H1 (cell line): Measurements from ENCODE around the gene MRPS31. TPM values are rescaled to one million over a fixed set of nuclear protein-coding genes. Genes with fewer than 3 reads are reported as not detected.

Source experiments
- CTCF ChIA-PET: fragments of 300-600 bp; sonication (Branson Sonifier 250); formaldehyde crosslinking; loops from one replicate; lab custom pipeline; 2021; ENCODE audit not compliant: partially characterized antibody; lab: Charles Lee
- POLR2A ChIA-PET: fragments of 300-600 bp; sonication (Branson Sonifier 250); formaldehyde crosslinking; loops from one replicate; lab custom pipeline; 2021; ENCODE audit warnings: inconsistent platforms; ENCODE audit not compliant: partially characterized antibody; lab: Charles Lee
- DNase-seq, 2 experiments: peaks; one replicate each; pipeline versions ENCODE4 v3.0.0 to v3.0.0-alpha.2; 2010 to 2022; ENCODE audit warnings: low spot score in 2 of 2, low read depth in 1 of 2, mixed read lengths in 1 of 2
- FAIRE-seq: peaks from 2 replicates; lab custom pipeline; 2011; peaks lifted over from hg19 to GRCh38; lab: Jason Lieb, UNC
- H2AFZ ChIP-seq: 2 replicates; pipeline ENCODE4 v1.8.1; 2012; ENCODE audit warnings: low read length, inconsistent platforms
- H2AK5ac ChIP-seq: 2 replicates; pipeline ENCODE4 v1.6.1; 2013; ENCODE audit warnings: low read depth, low read length
- H2BK120ac ChIP-seq: replicated peaks from 2 replicates; pipeline ENCODE3; 2013; ENCODE audit warnings: low read depth, low read length, inconsistent platforms
- H2BK12ac ChIP-seq: 2 replicates; pipeline ENCODE4 v1.6.1; 2013; ENCODE audit warnings: low read depth, low read length
- H2BK15ac ChIP-seq: 2 replicates; pipeline ENCODE4 v1.6.1; 2013; ENCODE audit warnings: low read length
- H2BK20ac ChIP-seq: 2 replicates; pipeline ENCODE4 v1.6.1; 2013; ENCODE audit warnings: low read length
- H2BK5ac ChIP-seq: 2 replicates; pipeline ENCODE4 v1.6.1; 2013; ENCODE audit warnings: low read depth, low read length
- H3K14ac ChIP-seq: 2 replicates; pipeline ENCODE4 v1.6.1; 2013; ENCODE audit warnings: inconsistent platforms; ENCODE audit not compliant: insufficient read length
- H3K18ac ChIP-seq: 2 replicates; pipeline ENCODE4 v1.6.1; 2013; ENCODE audit warnings: low read length; ENCODE audit errors: extremely low read depth
- H3K23ac ChIP-seq: 2 replicates; pipeline ENCODE4 v1.6.1; 2013; ENCODE audit warnings: inconsistent platforms; ENCODE audit not compliant: insufficient read length
- H3K23me2 ChIP-seq: 2 replicates; pipeline ENCODE4 v1.6.1; 2013; ENCODE audit warnings: low read depth, low read length
- H3K27ac ChIP-seq: 2 replicates; pipeline ENCODE4 v1.6.1; 2011; ENCODE audit warnings: low read depth, low read length, inconsistent platforms
- H3K27me3 ChIP-seq, 4 experiments: replicated peaks in 1 of 4; 1 replicate in 1 of 4; 2 replicates in 3 of 4; pipeline versions ENCODE4 v1.6.1 to v1.8.1; 2011 to 2013; ENCODE audit warnings: low read length in 3 of 4, mild to moderate bottlenecking in 3 of 4, inconsistent platforms in 2 of 4, mixed read lengths in 2 of 4, moderate library complexity in 1 of 4; ENCODE audit not compliant: control insufficient read depth in 3 of 4, insufficient read depth in 3 of 4; ENCODE audit errors: extremely low read depth in 1 of 4
- H3K36me3 ChIP-seq, 4 experiments: 2 replicates each; pipeline versions ENCODE4 v1.6.1 to v1.8.1; 2011 to 2013; ENCODE audit warnings: mild to moderate bottlenecking in 4 of 4, low read length in 3 of 4, moderate library complexity in 2 of 4, control low read depth in 1 of 4, inconsistent platforms in 1 of 4; ENCODE audit not compliant: insufficient read depth in 4 of 4, control insufficient read depth in 2 of 4
- H3K4ac ChIP-seq: replicated peaks from 2 replicates; pipeline ENCODE3; 2013; ENCODE audit warnings: low read length, low read depth, mixed read lengths, inconsistent platforms; ENCODE audit not compliant: insufficient read length
- H3K4me1 ChIP-seq, 4 experiments: replicated peaks in 1 of 4; 1 replicate in 1 of 4; 2 replicates in 3 of 4; pipeline versions ENCODE4 v1.6.1 to v1.8.1; 2011 to 2013; ENCODE audit warnings: low read length in 3 of 4, inconsistent platforms in 2 of 4, mixed read lengths in 1 of 4; ENCODE audit not compliant: insufficient read depth in 4 of 4, control insufficient read depth in 3 of 4
- H3K4me2 ChIP-seq, 2 experiments: 2 replicates each; pipeline versions ENCODE4 v1.6.1 to v1.8.1; 2011 to 2013; ENCODE audit warnings: low read depth in 2 of 2, low read length in 2 of 2, control low read depth in 1 of 2, inconsistent platforms in 1 of 2, mild to moderate bottlenecking in 1 of 2; ENCODE audit not compliant: insufficient read depth in 1 of 2
- H3K4me3 ChIP-seq, 4 experiments: fragments of 200-600, 300-600 bp in 1 of 4; sonication (generic), shearing (Covaris generic), sonication (Bioruptor Twin) in 1 of 4; 2 replicates each; pipeline versions ENCODE4 v1.5.1 to v1.8.1; 2011 to 2016; ENCODE audit warnings: low read length in 4 of 4, low read depth in 3 of 4, control low read depth in 2 of 4, inconsistent platforms in 2 of 4, mild to moderate bottlenecking in 2 of 4, mixed read lengths in 1 of 4, moderate library complexity in 1 of 4; ENCODE audit not compliant: insufficient read depth in 2 of 4; ENCODE audit errors: extremely low read depth in 1 of 4
- H3K56ac ChIP-seq: replicated peaks from 2 replicates; pipeline ENCODE3; 2013; ENCODE audit warnings: low read depth, mild to moderate bottlenecking, mixed read lengths, low read length, inconsistent platforms; ENCODE audit not compliant: insufficient read length
- H3K79me1 ChIP-seq: 2 replicates; pipeline ENCODE4 v1.6.1; 2013; ENCODE audit warnings: low read depth, low read length, control low read depth
- H3K79me2 ChIP-seq, 2 experiments: 2 replicates each; pipeline versions ENCODE4 v1.6.1 to v1.8.1; 2012 to 2013; ENCODE audit warnings: low read length in 2 of 2, mild to moderate bottlenecking in 2 of 2, inconsistent platforms in 1 of 2; ENCODE audit not compliant: insufficient read depth in 2 of 2, control insufficient read depth in 1 of 2
- H3K9ac ChIP-seq, 4 experiments: replicated peaks in 1 of 4; 1 replicate in 1 of 4; 2 replicates in 3 of 4; pipeline versions ENCODE4 v1.6.1 to v1.8.1; 2011 to 2013; ENCODE audit warnings: low read depth in 3 of 4, low read length in 3 of 4, control low read depth in 2 of 4, mild to moderate bottlenecking in 2 of 4, moderate library complexity in 2 of 4, inconsistent platforms in 1 of 4; ENCODE audit errors: extremely low read depth in 1 of 4
- H3K9me3 ChIP-seq, 2 experiments: 2 replicates each; pipeline versions ENCODE4 v1.6.1 to v1.8.1; 2012 to 2013; ENCODE audit warnings: mild to moderate bottlenecking in 2 of 2, moderate library complexity in 2 of 2, control low read depth in 1 of 2, inconsistent platforms in 1 of 2, low read depth in 1 of 2, low read length in 1 of 2, mixed read lengths in 1 of 2; ENCODE audit not compliant: insufficient read depth in 2 of 2
- H4K20me1 ChIP-seq, 2 experiments: replicated peaks in 1 of 2; 2 replicates each; pipeline versions ENCODE3 to v1.8.1; 2011 to 2013; ENCODE audit warnings: inconsistent platforms in 2 of 2, low read length in 2 of 2, mild to moderate bottlenecking in 1 of 2; ENCODE audit not compliant: insufficient read depth in 2 of 2, control insufficient read depth in 1 of 2
- H4K5ac ChIP-seq: 2 replicates; pipeline ENCODE4 v1.6.1; 2013; ENCODE audit warnings: low read length, low read depth, mixed read lengths, inconsistent platforms; ENCODE audit not compliant: insufficient read length
- H4K8ac ChIP-seq: 2 replicates; pipeline ENCODE4 v1.8.0; 2013; ENCODE audit warnings: mild to moderate bottlenecking, moderate library complexity, low read length, inconsistent platforms; ENCODE audit not compliant: insufficient read depth; ENCODE audit errors: extremely low read depth
- H4K91ac ChIP-seq: replicated peaks from 2 replicates; pipeline ENCODE3; 2013; ENCODE audit warnings: low read length, mixed read lengths, inconsistent platforms; ENCODE audit not compliant: insufficient read length
- CHD2 ChIP-seq: IDR thresholded peaks from 2 replicates; pipeline ENCODE4 v1.6.1; 2012; ENCODE audit warnings: low read length, improper control_type of control experiment
- EGR1 ChIP-seq: IDR thresholded peaks from 2 replicates; pipeline ENCODE4 v1.6.1; 2011; ENCODE audit warnings: low read depth, low read length, borderline replicate concordance
- EP300 ChIP-seq, 2 experiments: IDR thresholded peaks; 1 replicate in 1 of 2; 2 replicates in 1 of 2; pipeline ENCODE4 v1.6.1; 2011 to 2012; ENCODE audit warnings: low read depth in 2 of 2, low read length in 2 of 2, mild to moderate bottlenecking in 2 of 2, borderline replicate concordance in 1 of 2, inconsistent platforms in 1 of 2, moderate library complexity in 1 of 2
- EZH2 ChIP-seq: fragments of 200-600 bp; sonication (generic); IDR thresholded peaks from 2 replicates; pipeline ENCODE4 v1.7.1; 2012; ENCODE audit warnings: low read depth, mild to moderate bottlenecking, moderate library complexity, low read length, inconsistent platforms; ENCODE audit not compliant: severe bottlenecking
- JUN ChIP-seq: IDR thresholded peaks from 2 replicates; pipeline ENCODE4 v1.6.1; 2011; ENCODE audit warnings: low read depth, mild to moderate bottlenecking, improper control_type of control experiment, low read length
- KDM5A ChIP-seq: fragments of 200-600 bp; IDR thresholded peaks from 2 replicates; pipeline ENCODE4 v1.7.1; 2012; ENCODE audit warnings: mild to moderate bottlenecking, low read length, inconsistent platforms, mixed read lengths
- MAFK ChIP-seq: IDR thresholded peaks from 2 replicates; pipeline ENCODE4 v1.6.1; 2012; ENCODE audit warnings: low read depth, mild to moderate bottlenecking, improper control_type of control experiment, low read length
- NANOG ChIP-seq: IDR thresholded peaks from 2 replicates; pipeline ENCODE4 v1.6.1; 2011; ENCODE audit warnings: low read length, low read depth, mild to moderate bottlenecking, inconsistent platforms; ENCODE audit not compliant: insufficient read depth, poor library complexity, severe bottlenecking
- RBBP5 ChIP-seq: IDR thresholded peaks from 2 replicates; pipeline ENCODE4 v1.7.1; 2012; ENCODE audit warnings: low read depth, mild to moderate bottlenecking, inconsistent platforms, low read length, moderate library complexity, borderline replicate concordance
- SIRT6 ChIP-seq: IDR thresholded peaks from one replicate; pipeline ENCODE4 v1.7.1; 2012; ENCODE audit warnings: low read length, inconsistent platforms
- SP1 ChIP-seq: IDR thresholded peaks from 2 replicates; pipeline ENCODE4 v1.6.1; 2011; ENCODE audit warnings: low read depth, low read length
- SP2 ChIP-seq: IDR thresholded peaks from 2 replicates; pipeline ENCODE4 v1.6.1; 2012; ENCODE audit warnings: mild to moderate bottlenecking, low read length, inconsistent platforms
- SUZ12 ChIP-seq: fragments of 200-600 bp; sonication (generic); IDR thresholded peaks from 2 replicates; pipeline ENCODE4 v1.6.1; 2012; ENCODE audit warnings: mild to moderate bottlenecking, inconsistent platforms, low read length, moderate library complexity, mixed read lengths
- ZNF274 ChIP-seq: IDR thresholded peaks from 2 replicates; pipeline ENCODE4 v1.7.0; 2012; ENCODE audit warnings: low read length, borderline replicate concordance; ENCODE audit errors: extremely low read depth
- WGBS, 2 experiments: shearing (Covaris generic) in 1 of 2; methylation state at CpG; one replicate each; pipeline versions ENCODE4 v1.1.6 to v1.1.7; 2013 to 2015; ENCODE audit warnings: low lambda C conversion rate in 2 of 2, mixed read lengths in 2 of 2, inconsistent platforms in 1 of 2, low coverage in 1 of 2, missing lambda C conversion rate in 1 of 2; ENCODE audit not compliant: insufficient replicate concordance in 2 of 2, insufficient coverage in 1 of 2, insufficient read length in 1 of 2; ENCODE audit errors: extremely low coverage in 1 of 2, missing lambda C conversion rate in 1 of 2; 5-methylcytosine and 5-hydroxymethylcytosine counted together
- polyA plus RNA-seq, 7 experiments: library from polyadenylated mRNA; depleted of rRNA in 3 of 7; stranded (reverse) in 5 of 7; unstranded in 2 of 7; fragments of >200 nt in 5 of 7; fragments of 200-250 nt in 2 of 7; gene quantifications; 1 replicate in 5 of 7; 2 replicates in 1 of 7; 4 replicates in 1 of 7; pipeline versions ENCODE4 v1.2.1 to v1.2.3, GENCODE V29; 2011 to 2013; ENCODE audit warnings: missing spikeins in 2 of 7, mixed read lengths in 2 of 7
- total RNA-seq: library from RNA; stranded (reverse); fragmentation: NEBNext Ultra II Directional; extraction: Animal tissue kit (Norgen Biotek cat#: 25700); gene quantifications from 2 replicates; pipeline ENCODE4 v1.2.1, GENCODE V29; 2021

MRPS31 gene
- total and polyA plus RNA-seq, 2 of the 8 experiments (the other 6 are each of a cell fraction or from before 2014, with no cell fraction given): 13.6 to 33.3 TPM

DNA sequence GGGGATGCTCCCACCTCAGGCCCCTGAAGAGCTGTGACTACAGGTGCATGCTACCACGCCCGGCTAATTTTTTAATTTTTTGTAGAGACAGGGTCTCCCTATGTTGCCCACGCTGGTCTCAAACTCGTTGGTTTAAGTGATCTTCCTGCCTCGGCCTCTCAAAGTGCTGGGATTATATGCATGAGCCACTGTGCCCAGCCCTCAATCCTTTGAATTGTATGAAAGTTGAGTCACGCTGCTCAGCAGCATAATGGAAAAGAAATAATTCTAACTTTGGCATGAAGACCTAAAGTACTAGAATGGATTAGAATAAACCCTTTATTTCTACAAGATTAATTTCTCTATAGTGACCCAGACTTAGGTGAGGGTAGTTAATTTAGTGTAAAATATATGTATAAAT, 42.4 kb downstream of the MRPS31 start:
- Histone ChIP-seq H2AK5ac (no peak overlapping the region), H2BK120ac (no peak overlapping the region), H3K23me2 (no peaks in the 10 kb centered on the region), H3K56ac (no peak overlapping the region)
- TF ChIP-seq EGR1: no peak
- no peak for TF ChIP-seq CHD2
- no peak for TF ChIP-seq SUZ12
- TF ChIP-seq SP1: no peak
- TF ChIP-seq KDM5A: no peak
- TF ChIP-seq NANOG: no peak
- TF ChIP-seq JUN: no peak
- no peak for TF ChIP-seq SP2
- no peak for TF ChIP-seq MAFK
- TF ChIP-seq ZNF274: no peak
- TF ChIP-seq EP300 (IDR thresholded peaks at IDR 0.05; ENCODE audit: borderline replicate concordance in 1 of 2, low read depth in 2 of 2, low read length in 2 of 2): no peak
- TF ChIP-seq EZH2: no peak
- TF ChIP-seq RBBP5: no peak
- TF ChIP-seq SIRT6: no peak
- TF ChIP-seq, all 59 proteins: peak for 0
- Histone ChIP-seq H2BK15ac (no peak overlapping the region), H3K79me2 (no peaks in the 10 kb centered on the region), H3K23ac (no peak overlapping the region), H3K9me3 (no peaks in the 10 kb centered on the region), H4K8ac (no peak overlapping the region), H3K18ac (no peak overlapping the region), H2BK12ac (no peak overlapping the region), H2BK20ac (no peak overlapping the region), H4K91ac (no peak overlapping the region), H3K79me1 (no peaks in the 10 kb centered on the region; the same call in 1 of the 2 replicates), H3K14ac (no peak overlapping the region), H3K4me3 (no peak overlapping the region), H4K20me1 (no peaks in the 10 kb centered on the region), H4K5ac (no peak overlapping the region), H3K4me2 (no peak overlapping the region), H3K36me3 (peaks cover 0 to 9% (median 0%) of the 10 kb centered on the region in 4 experiments; a peak in 1 of 8 replicates), H3K4ac (no peak overlapping the region), H3K27me3 (no peaks in the 10 kb centered on the region), H3K4me1 (no peaks in the 10 kb centered on the region), H2BK5ac (no peak overlapping the region), H2AFZ (no peak overlapping the region), H3K9ac (no peak overlapping the region), H3K27ac (no peak overlapping the region)
- ChIA-PET CTCF (interaction anchor here (1.6 kb wide), 1 partner anchor 35 kb away, joined by 3 read pairs; no protein-coding TSS in a partner anchor), POLR2A (no interaction called here)
- DNase-seq: no peak
- FAIRE-seq: no peak
- WGBS, 2 experiments: 93% methylated on average over 6 of the region's 6 CpGs; no CpG with 5 or more reads in 1 of the 2 experiments
